Spleen (tissue), 11 donors: ENCODE data around the gene OXGR1. TPM values are rescaled to one million over a fixed set of nuclear protein-coding genes. Genes with fewer than 3 reads are reported as not detected.

Experiments
- DNase-seq: peaks from one replicate; pipeline ENCODE4 v3.0.0-alpha.2; 2020
- H3K27ac ChIP-seq, 8 donors: fragments of 200-600 bp; sonication (generic) in 7 of 8; 1 replicate in 4 of 8; 2 replicates in 4 of 8; pipeline versions ENCODE4 v1.5.0 to v1.8.0; 2016 to 2021; ENCODE audit warnings: inconsistent platforms in 4 of 8, mild to moderate bottlenecking in 4 of 8, moderate library complexity in 1 of 8
- H3K27me3 ChIP-seq, 7 donors: fragments of 200-600 bp; sonication (generic) in 6 of 7; replicated peaks in 1 of 7; 1 replicate in 4 of 7; 2 replicates in 3 of 7; pipeline versions ENCODE4 v1.5.0 to v1.8.0; 2016 to 2021; ENCODE audit warnings: inconsistent platforms in 3 of 7, mild to moderate bottlenecking in 1 of 7
- H3K36me3 ChIP-seq, 6 donors: fragments of 200-600 bp; sonication (generic) in 5 of 6; 1 replicate in 4 of 6; 2 replicates in 2 of 6; pipeline versions ENCODE4 v1.5.0 to v1.8.0; 2016 to 2021; ENCODE audit warnings: inconsistent platforms in 2 of 6
- H3K4me1 ChIP-seq, 6 donors: fragments of 200-600 bp; sonication (generic) in 5 of 6; 1 replicate in 3 of 6; 2 replicates in 3 of 6; pipeline versions ENCODE4 v1.5.0 to v1.8.0; 2016 to 2021; ENCODE audit warnings: inconsistent platforms in 3 of 6
- H3K4me3 ChIP-seq, 8 donors: fragments of 200-600 bp; sonication (generic) in 7 of 8; 1 replicate in 4 of 8; 2 replicates in 4 of 8; pipeline versions ENCODE4 v1.5.0 to v1.8.0; 2016 to 2021; ENCODE audit warnings: inconsistent platforms in 4 of 8, mild to moderate bottlenecking in 4 of 8, moderate library complexity in 2 of 8
- H3K9me3 ChIP-seq, 8 donors: fragments of 200-600 bp; sonication (generic) in 7 of 8; 1 replicate in 4 of 8; 2 replicates in 4 of 8; pipeline versions ENCODE4 v1.5.0 to v1.8.0; 2016 to 2021; ENCODE audit warnings: inconsistent platforms in 4 of 8
- POLR2A ChIP-seq, 3 donors: fragments of 450-650 bp; IDR thresholded peaks; one replicate each; pipeline ENCODE4 v1.5.1; 2017; ENCODE audit warnings: antibody characterized with exemption in 3 of 3, mild to moderate bottlenecking in 1 of 3
- POLR2AphosphoS5 ChIP-seq, 3 donors: sonication (generic); formaldehyde crosslinking; IDR thresholded peaks; one replicate each; pipeline ENCODE4 v1.5.1; 2017; ENCODE audit warnings: antibody characterized with exemption in 3 of 3
- WGBS, 5 donors: extraction: QIAGEN DNeasy Blood & Tissue Kit in 3 of 5; methylation state at CpG; one replicate each; pipeline versions ENCODE4 v1.1.5 to v1.1.7; 2013 to 2018; 5-methylcytosine and 5-hydroxymethylcytosine counted together
- intact Hi-C: fragments of 100-400 bp; cut with DNase I; formaldehyde crosslinking; loops from one replicate; pipeline ENCODE4 v1.15.0; 2023; ENCODE audit warnings: low total_unique reads
- polyA plus RNA-seq, 3 donors: library from polyadenylated mRNA; stranded (reverse); fragments of 200-250 nt; gene quantifications; one replicate each; pipeline ENCODE4 v1.2.1, GENCODE V29; 2013
- total RNA-seq, 7 donors: library from RNA; depleted of rRNA in 3 of 7; stranded (reverse); fragments of >200 nt in 3 of 7; fragmentation: NEBNext Ultra II Directional in 4 of 7; extraction: Animal tissue kit (Norgen Biotek cat#: 25700) in 4 of 7; gene quantifications; one replicate each; pipeline versions ENCODE4 v1.1.0 to v1.2.1, GENCODE V29; 2016 to 2021
- TF ChIP-seq, protein P1 (sequence below), 11 experiments: fragments of 200-600 bp in 7 of 11; fragments of 450-650 bp in 4 of 11; sonication (generic) in 4 of 11; IDR thresholded peaks in 8 of 11; conservative IDR thresholded peaks in 3 of 11; 1 replicate in 7 of 11; 2 replicates in 4 of 11; pipeline versions ENCODE4 v1.4.0 to v1.8.0; 2016 to 2021; ENCODE audit warnings: antibody characterized with exemption in 11 of 11, inconsistent platforms in 4 of 11, mild to moderate bottlenecking in 1 of 11
- donor health status: healthy with polysubstance abuse.
- donor health status: DM: no; HTN: no; CAD: no; lungs with moderate emphysema.
- donor health status: DM: no; HTN: no; CAD: no.
- donor health status: Bipolar disorder and iron deficiency.
- donor health status: healthy.
- donor health status: DM: no; HTN: no; CAD: no.
- donor health status: DM: yes; HTN: yes; CAD: no.

The OXGR1 gene
- total and polyA plus RNA-seq, 10 donors = 0.03 to 0.85 (median 0.32) TPM; not detected in 3

DNA sequence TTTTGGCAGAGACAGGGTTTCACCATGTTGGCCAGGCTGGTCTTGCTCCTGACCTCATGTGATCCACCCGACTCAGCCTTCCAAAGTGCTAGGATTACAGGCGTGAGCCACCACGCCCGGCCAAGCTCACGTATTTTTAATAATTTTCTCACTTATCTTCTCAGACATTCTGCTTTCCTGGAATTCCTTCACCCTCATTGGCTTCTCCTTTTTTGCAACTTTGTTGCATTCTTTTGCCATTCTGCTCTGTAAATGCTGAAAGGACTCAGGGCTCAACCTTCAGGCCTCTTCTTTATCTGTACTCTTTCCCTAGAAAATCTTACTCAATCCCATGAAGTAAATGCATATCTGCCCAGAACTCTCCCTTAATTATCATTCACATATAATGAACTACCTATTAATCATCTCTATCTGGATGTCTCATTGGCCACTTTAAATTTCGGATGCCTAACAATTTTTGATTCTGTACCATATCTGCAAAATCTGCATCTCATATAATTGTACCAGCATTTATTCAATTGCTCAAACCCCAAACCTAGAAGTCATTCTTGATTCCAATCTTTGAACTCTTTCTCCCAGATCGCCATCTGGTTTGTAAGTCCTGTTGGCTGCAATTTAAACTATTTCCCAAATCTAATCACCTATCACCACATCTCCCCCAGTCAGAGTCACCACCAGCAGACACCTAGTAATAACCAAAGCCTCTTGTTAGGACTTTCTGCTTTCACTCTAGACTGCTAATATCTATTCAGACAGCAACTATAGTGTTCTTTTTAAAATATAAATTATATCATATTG, 18.2 kb upstream of the OXGR1 start:
- H3K27me3 ChIP-seq = peaks cover 0 to 8% (median 0%) of the 10 kb centered on the region in 7 donors
- no peak overlapping the region for H3K27ac ChIP-seq
- WGBS, 5 donors = 77 to 89% (median 88%) methylated on average over 7 of the region's 7 CpGs
- DNase-seq = no peak
- intact Hi-C loops = no loop called here
- H3K9me3 ChIP-seq = peaks cover 0 to 3% (median 0%) of the 10 kb centered on the region in 8 donors
- H3K4me3 ChIP-seq = no peak overlapping the region
- TF ChIP-seq POLR2A (IDR thresholded peaks at IDR 0.05) (no peak), POLR2AphosphoS5 (IDR thresholded peaks at IDR 0.05) (no peak)
- TF ChIP-seq, protein P1, sequence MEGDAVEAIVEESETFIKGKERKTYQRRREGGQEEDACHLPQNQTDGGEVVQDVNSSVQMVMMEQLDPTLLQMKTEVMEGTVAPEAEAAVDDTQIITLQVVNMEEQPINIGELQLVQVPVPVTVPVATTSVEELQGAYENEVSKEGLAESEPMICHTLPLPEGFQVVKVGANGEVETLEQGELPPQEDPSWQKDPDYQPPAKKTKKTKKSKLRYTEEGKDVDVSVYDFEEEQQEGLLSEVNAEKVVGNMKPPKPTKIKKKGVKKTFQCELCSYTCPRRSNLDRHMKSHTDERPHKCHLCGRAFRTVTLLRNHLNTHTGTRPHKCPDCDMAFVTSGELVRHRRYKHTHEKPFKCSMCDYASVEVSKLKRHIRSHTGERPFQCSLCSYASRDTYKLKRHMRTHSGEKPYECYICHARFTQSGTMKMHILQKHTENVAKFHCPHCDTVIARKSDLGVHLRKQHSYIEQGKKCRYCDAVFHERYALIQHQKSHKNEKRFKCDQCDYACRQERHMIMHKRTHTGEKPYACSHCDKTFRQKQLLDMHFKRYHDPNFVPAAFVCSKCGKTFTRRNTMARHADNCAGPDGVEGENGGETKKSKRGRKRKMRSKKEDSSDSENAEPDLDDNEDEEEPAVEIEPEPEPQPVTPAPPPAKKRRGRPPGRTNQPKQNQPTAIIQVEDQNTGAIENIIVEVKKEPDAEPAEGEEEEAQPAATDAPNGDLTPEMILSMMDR (IDR thresholded peaks at IDR 0.05 in 8 of 11, conservative IDR thresholded peaks at IDR 0.05 in 3 of 11) = no peak
- H3K4me1 ChIP-seq = no peaks in the 10 kb centered on the region
- H3K36me3 ChIP-seq = no peaks in the 10 kb centered on the region

DNA sequence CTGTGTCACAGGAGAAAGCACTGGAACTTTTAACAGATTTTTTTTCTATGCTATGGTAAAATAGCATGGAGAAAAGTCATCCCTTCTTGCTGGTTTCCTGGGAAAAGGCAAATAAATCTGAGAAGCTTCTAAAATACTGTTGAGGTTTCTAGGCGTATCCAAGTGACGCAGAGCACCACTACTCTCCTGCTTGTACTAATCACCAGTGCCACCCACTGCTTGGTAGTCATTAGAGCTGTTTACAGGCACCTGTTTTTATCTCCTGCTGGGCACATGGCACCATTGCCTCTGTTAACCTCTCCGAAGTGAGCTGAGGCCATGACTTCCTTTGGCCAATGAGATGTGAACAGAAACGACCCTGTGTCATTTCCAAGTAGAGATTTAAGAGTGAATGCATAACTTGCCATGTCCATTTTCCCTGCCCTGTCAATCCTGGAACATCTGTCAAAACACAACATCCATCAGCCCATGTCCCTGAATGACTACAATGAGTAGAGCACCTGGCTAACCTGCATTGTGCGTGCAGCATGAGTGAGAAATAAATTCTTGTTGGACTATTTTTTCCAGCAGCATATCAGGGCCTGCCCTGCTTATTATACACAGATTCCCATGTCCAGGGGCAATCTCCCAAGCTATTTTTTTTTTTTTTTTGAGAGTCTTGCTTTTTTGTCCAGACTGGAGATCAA, 17.3 kb upstream of the OXGR1 start:
- H3K36me3 ChIP-seq = no peaks in the 10 kb centered on the region
- 77 to 86% (median 85%) methylated on average over 5 of the region's 5 CpGs for WGBS, 5 donors
- peaks cover 0 to 4% (median 0%) of the 10 kb centered on the region in 7 donors for H3K27me3 ChIP-seq
- no peak for DNase-seq
- no peak overlapping the region for H3K4me3 ChIP-seq
- H3K9me3 ChIP-seq = peaks cover 0 to 3% (median 0%) of the 10 kb centered on the region in 8 donors
- TF ChIP-seq POLR2A (IDR thresholded peaks at IDR 0.05) = no peak
- TF ChIP-seq, protein P1 (IDR thresholded peaks at IDR 0.05 in 8 of 11, conservative IDR thresholded peaks at IDR 0.05 in 3 of 11) = no peak
- no peak for TF ChIP-seq POLR2AphosphoS5 (IDR thresholded peaks at IDR 0.05)
- H3K4me1 ChIP-seq = no peaks in the 10 kb centered on the region
- H3K27ac ChIP-seq = no peak overlapping the region
- intact Hi-C loops = no loop called here

DNA sequence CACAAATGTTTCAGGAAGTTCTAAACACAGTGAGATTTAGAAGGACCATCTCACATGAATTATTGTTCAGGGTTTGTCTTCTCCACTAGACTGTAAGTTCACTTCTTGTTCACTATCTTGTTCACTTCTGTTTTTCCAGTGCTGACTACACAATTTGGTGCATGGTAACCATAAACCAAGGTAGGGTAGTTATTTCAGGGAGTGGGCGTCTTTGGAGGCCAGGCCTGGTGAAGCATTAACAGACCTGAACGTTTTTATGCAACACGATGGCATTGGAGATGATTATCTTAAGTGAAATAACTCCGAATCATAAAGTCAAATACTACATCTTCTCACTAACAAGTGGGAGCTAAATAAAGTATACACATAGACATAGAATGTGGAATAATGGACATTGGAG, 14.4 kb upstream of the OXGR1 start:
- H3K4me3 ChIP-seq = no peak overlapping the region
- intact Hi-C loops = no loop called here
- TF ChIP-seq POLR2AphosphoS5 (IDR thresholded peaks at IDR 0.05) (no peak), POLR2A (IDR thresholded peaks at IDR 0.05) (no peak)
- TF ChIP-seq, protein P1 (IDR thresholded peaks at IDR 0.05 in 8 of 11, conservative IDR thresholded peaks at IDR 0.05 in 3 of 11) = no peak

More for the DNA sequence above, 14.4 kb upstream of the OXGR1 start:
- no peaks in the 10 kb centered on the region for H3K27me3 ChIP-seq
- WGBS, 5 donors = 63 to 73% (median 70%) methylated on average over 4 of the region's 4 CpGs
- H3K36me3 ChIP-seq = no peaks in the 10 kb centered on the region
- DNase-seq = no peak
- H3K4me1 ChIP-seq = no peaks in the 10 kb centered on the region
- no peaks in the 10 kb centered on the region for H3K9me3 ChIP-seq
- no peak overlapping the region for H3K27ac ChIP-seq
